Smooth muscle cell (in vitro differentiated cells): Measurements from ENCODE around the gene CERCAM. TPM values are rescaled to one million over a fixed set of nuclear protein-coding genes. Genes with fewer than 3 reads are reported as not detected.

Experiments used
- DNase-seq: peaks from one replicate; lab custom pipeline; 2025; ENCODE audit not compliant: unreplicated experiment; lab: John Stamatoyannopoulos, UW
- H2AFZ ChIP-seq: fragments of 200-600 bp; sonication (generic); 2 replicates; pipeline ENCODE4 v1.6.0; 2016; ENCODE audit warnings: antibody characterized with exemption, low read depth, mild to moderate bottlenecking
- H3F3A ChIP-seq: fragments of 200-600 bp; sonication (generic); 2 replicates; pipeline ENCODE4 v1.6.0; 2017; ENCODE audit warnings: antibody characterized with exemption, low read depth
- H3K27ac ChIP-seq: fragments of 200-600 bp; sonication (generic); 2 replicates; pipeline ENCODE4 v1.5.1; 2016; ENCODE audit warnings: low read depth, mild to moderate bottlenecking
- H3K27me3 ChIP-seq: fragments of 200-600 bp; sonication (generic); 2 replicates; pipeline ENCODE4 v1.6.1; 2016; ENCODE audit warnings: low read depth, mild to moderate bottlenecking
- H3K36me3 ChIP-seq: fragments of 200-600 bp; sonication (generic); 2 replicates; pipeline ENCODE4 v1.5.1; 2016; ENCODE audit warnings: low read depth
- H3K4me1 ChIP-seq: fragments of 200-600 bp; sonication (generic); 2 replicates; pipeline ENCODE4 v1.5.1; 2016; ENCODE audit warnings: low read depth
- H3K4me2 ChIP-seq: fragments of 200-600 bp; sonication (generic); 2 replicates; pipeline ENCODE4 v1.6.0; 2016; ENCODE audit warnings: mild to moderate bottlenecking
- H3K4me3 ChIP-seq: fragments of 200-600 bp; sonication (generic); 2 replicates; pipeline ENCODE4 v1.5.1; 2016; ENCODE audit warnings: mild to moderate bottlenecking
- H3K79me2 ChIP-seq: fragments of 200-600 bp; sonication (generic); 2 replicates; pipeline ENCODE4 v1.6.0; 2016; ENCODE audit warnings: low read depth, mild to moderate bottlenecking
- H3K9ac ChIP-seq: fragments of 200-600 bp; sonication (generic); 2 replicates; pipeline ENCODE4 v1.6.0; 2016; ENCODE audit warnings: low read depth
- H3K9me3 ChIP-seq: fragments of 200-600 bp; sonication (generic); replicated peaks from 2 replicates; pipeline ENCODE4 v1.5.1; 2016; ENCODE audit warnings: low read depth
- H4K20me1 ChIP-seq: fragments of 200-600 bp; sonication (generic); 2 replicates; pipeline ENCODE4 v1.6.0; 2016; ENCODE audit warnings: low read depth
- WGBS: methylation state at CpG from one replicate; pipeline ENCODE4 v1.1.7; 2016; ENCODE audit warnings: low lambda C conversion rate; 5-methylcytosine and 5-hydroxymethylcytosine counted together
- polyA plus RNA-seq: library from polyadenylated mRNA; unstranded; fragments of >200 nt; fragmentation: Nextera tagmentation; extraction: Ambion mirVana; gene quantifications from 2 replicates; pipeline ENCODE4 v1.2.1, GENCODE V29; 2016
- total RNA-seq: library from RNA; depleted of rRNA; stranded (reverse); fragments of >200 nt; gene quantifications from 2 replicates; pipeline ENCODE4 v1.2.3, GENCODE V29; 2014
- TF ChIP-seq, protein P1 (sequence below): fragments of 200-600 bp; sonication (generic); IDR thresholded peaks from 2 replicates; pipeline ENCODE4 v1.5.1; 2017; ENCODE audit warnings: borderline replicate concordance, mild to moderate bottlenecking, antibody characterized with exemption; ENCODE audit not compliant: insufficient read depth, poor library complexity, severe bottlenecking

Gene CERCAM
- total and polyA plus RNA-seq, 2 experiments from 2014 or later = 129 to 357 TPM

DNA sequence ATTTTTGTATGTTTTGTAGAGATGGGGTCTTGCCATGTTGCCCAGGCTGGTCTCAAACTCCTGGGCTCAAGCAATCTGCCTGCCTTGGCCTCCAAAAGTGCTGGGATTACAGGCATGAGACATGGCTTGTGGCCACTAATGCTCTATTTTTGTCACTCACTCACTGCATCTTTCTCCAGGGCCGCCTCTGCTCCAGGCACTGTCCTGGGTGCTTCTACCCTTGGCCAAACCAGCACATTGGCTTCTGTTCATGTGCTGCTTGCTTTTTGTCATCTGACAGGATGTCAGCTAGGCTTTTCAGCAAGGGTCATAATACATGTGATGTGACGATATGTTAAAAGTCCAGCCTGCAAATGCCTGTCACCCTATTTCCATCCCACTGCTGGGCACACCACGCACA, 38.4 kb downstream of the CERCAM start:
- DNase-seq = no peak
- no peaks in the 10 kb centered on the region for H3F3A ChIP-seq
- H3K4me3 ChIP-seq = no peak overlapping the region
- no peaks in the 10 kb centered on the region for H3K27me3 ChIP-seq
- peaks cover 10% of the 10 kb centered on the region for H3K36me3 ChIP-seq
- no peaks in the 10 kb centered on the region for H3K9me3 ChIP-seq
- H3K4me2 ChIP-seq = no peak overlapping the region
- H3K4me1 ChIP-seq = peaks cover 7% of the 10 kb centered on the region
- no peak overlapping the region for H3K9ac ChIP-seq
- peaks cover 14% of the 10 kb centered on the region for H4K20me1 ChIP-seq
- peaks cover 21% of the 10 kb centered on the region for H3K79me2 ChIP-seq
- WGBS = 97% methylated on average over 3 of the region's 3 CpGs
- no peak overlapping the region for H3K27ac ChIP-seq
- H2AFZ ChIP-seq = no peak overlapping the region
- TF ChIP-seq, protein P1, sequence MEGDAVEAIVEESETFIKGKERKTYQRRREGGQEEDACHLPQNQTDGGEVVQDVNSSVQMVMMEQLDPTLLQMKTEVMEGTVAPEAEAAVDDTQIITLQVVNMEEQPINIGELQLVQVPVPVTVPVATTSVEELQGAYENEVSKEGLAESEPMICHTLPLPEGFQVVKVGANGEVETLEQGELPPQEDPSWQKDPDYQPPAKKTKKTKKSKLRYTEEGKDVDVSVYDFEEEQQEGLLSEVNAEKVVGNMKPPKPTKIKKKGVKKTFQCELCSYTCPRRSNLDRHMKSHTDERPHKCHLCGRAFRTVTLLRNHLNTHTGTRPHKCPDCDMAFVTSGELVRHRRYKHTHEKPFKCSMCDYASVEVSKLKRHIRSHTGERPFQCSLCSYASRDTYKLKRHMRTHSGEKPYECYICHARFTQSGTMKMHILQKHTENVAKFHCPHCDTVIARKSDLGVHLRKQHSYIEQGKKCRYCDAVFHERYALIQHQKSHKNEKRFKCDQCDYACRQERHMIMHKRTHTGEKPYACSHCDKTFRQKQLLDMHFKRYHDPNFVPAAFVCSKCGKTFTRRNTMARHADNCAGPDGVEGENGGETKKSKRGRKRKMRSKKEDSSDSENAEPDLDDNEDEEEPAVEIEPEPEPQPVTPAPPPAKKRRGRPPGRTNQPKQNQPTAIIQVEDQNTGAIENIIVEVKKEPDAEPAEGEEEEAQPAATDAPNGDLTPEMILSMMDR = no peak

DNA sequence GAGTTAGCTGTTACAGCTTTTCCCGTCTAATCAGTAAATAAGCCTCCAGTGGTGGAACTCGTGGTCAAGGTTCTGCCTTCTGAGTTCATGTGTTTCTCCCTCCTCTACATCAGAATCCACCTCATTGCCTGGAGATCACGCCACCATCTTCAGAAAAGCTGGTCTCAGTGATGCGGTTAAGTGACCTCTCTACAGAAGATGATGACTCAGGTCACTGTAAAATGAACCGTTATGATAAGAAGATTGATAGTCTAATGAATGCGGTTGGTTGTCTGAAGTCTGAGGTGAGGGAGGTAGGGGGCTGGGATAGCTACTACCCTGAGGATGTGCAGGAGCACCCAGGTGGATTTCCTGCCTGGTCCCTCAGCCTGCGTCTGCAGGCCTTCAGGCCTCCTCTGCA, 48.4 kb downstream of the CERCAM start:
- Histone ChIP-seq H3K9me3 (no peaks in the 10 kb centered on the region), H3F3A (no peaks in the 10 kb centered on the region), H3K79me2 (no peaks in the 10 kb centered on the region), H3K4me1 (no peaks in the 10 kb centered on the region), H3K9ac (no peak overlapping the region), H3K27me3 (no peaks in the 10 kb centered on the region), H4K20me1 (no peaks in the 10 kb centered on the region), H3K4me2 (no peak overlapping the region), H2AFZ (no peak overlapping the region), H3K36me3 (no peaks in the 10 kb centered on the region), H3K4me3 (no peak overlapping the region), H3K27ac (no peak overlapping the region)
- TF ChIP-seq, protein P1 = no peak
- WGBS = 96% methylated on average over 7 of the region's 7 CpGs
- no peak for DNase-seq

DNA sequence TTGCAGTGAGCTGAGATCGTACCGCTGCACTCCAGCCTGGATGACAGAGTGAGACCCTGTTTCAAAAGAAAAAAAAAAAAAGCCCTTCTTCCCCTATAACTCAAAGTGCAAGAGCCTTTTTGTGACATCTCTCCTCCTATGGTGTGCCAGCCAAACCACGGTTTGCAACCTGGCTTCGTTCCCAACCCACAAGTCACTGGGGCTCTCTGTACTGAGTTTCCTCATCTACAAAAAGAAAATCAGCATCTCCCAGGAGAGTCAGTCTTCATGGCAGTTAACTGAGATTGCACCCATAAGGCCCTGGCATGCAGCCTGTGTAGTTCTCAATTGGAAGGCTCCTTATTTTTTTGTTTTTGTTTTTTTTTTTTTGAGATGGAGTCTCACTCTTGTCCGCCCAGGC, 49.9 kb downstream of the CERCAM start:
- no peak overlapping the region for H3K4me2 ChIP-seq
- H3K27me3 ChIP-seq = no peaks in the 10 kb centered on the region
- no peak overlapping the region for H3K27ac ChIP-seq
- no peak overlapping the region for H2AFZ ChIP-seq
- TF ChIP-seq, protein P1 = no peak
- no peaks in the 10 kb centered on the region for H3K9me3 ChIP-seq
- H4K20me1 ChIP-seq = no peaks in the 10 kb centered on the region
- WGBS = 96% methylated on average over 5 of the region's 5 CpGs
- H3K4me3 ChIP-seq = no peak overlapping the region
- H3K4me1 ChIP-seq = no peaks in the 10 kb centered on the region
- no peak overlapping the region for H3K9ac ChIP-seq
- DNase-seq = no peak
- H3F3A ChIP-seq = no peaks in the 10 kb centered on the region
- no peaks in the 10 kb centered on the region for H3K79me2 ChIP-seq
- H3K36me3 ChIP-seq = no peaks in the 10 kb centered on the region

DNA sequence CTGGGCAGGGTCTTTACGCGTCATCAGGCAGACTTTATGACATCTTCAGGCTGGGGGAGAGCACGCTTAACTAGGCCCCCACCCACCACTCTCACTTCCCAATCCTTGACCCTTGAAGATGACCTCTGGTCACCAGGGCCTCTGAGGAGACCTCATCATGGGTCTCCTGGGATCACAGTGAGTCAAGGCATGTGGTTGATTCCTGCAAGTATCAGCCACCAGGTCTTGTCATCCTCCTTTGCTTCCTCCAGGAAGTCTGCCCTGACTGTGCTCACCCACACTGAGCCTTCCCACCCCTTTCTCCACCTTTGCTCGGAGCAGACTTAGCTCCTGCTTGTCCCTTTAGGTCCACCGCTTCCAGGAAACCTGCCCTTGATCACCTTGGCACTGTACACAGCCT, 52.4 kb downstream of the CERCAM start:
- DNase-seq = no peak

More for the DNA sequence above, 52.4 kb downstream of the CERCAM start:
- WGBS = 99% methylated on average over 5 of the region's 5 CpGs
- H3K27me3 ChIP-seq = no peaks in the 10 kb centered on the region
- no peak overlapping the region for H2AFZ ChIP-seq
- H3K4me2 ChIP-seq = no peak overlapping the region
- H3K36me3 ChIP-seq = no peaks in the 10 kb centered on the region
- H3K79me2 ChIP-seq = no peaks in the 10 kb centered on the region
- no peak overlapping the region for H3K9ac ChIP-seq
- no peaks in the 10 kb centered on the region for H3K4me1 ChIP-seq
- H3K27ac ChIP-seq = no peak overlapping the region
- no peaks in the 10 kb centered on the region for H4K20me1 ChIP-seq
- TF ChIP-seq, protein P1 = no peak
- no peak overlapping the region for H3K4me3 ChIP-seq
- no peaks in the 10 kb centered on the region for H3F3A ChIP-seq
- no peaks in the 10 kb centered on the region for H3K9me3 ChIP-seq
